SU-DHL-6 (cell line): Measurements from ENCODE around the gene C14orf132.

ENCODE experiments used
- H2AFZ ChIP-seq: fragments of 200-600 bp; sonication (generic); 2 replicates; pipeline ENCODE4 v1.6.1; 2014; ENCODE audit warnings: low read depth, mild to moderate bottlenecking, moderate library complexity, mixed read lengths, antibody characterized with exemption, low read length; ENCODE audit not compliant: severe bottlenecking
- H3F3A ChIP-seq: fragments of 200-600 bp; shearing (Covaris generic); 2 replicates; pipeline ENCODE4 v1.6.0; 2016; ENCODE audit warnings: antibody characterized with exemption, mild to moderate bottlenecking; ENCODE audit not compliant: insufficient read depth
- H3K27ac ChIP-seq: fragments of 200-600 bp; sonication (generic); 2 replicates; pipeline ENCODE4 v1.5.1; 2016; ENCODE audit warnings: low read depth, mild to moderate bottlenecking, low read length, moderate library complexity, mixed read lengths
- H3K27me3 ChIP-seq: fragments of 200-600 bp; sonication (generic), shearing (Covaris generic); 2 replicates; pipeline ENCODE4 v1.6.0; 2014; ENCODE audit warnings: mild to moderate bottlenecking, low read length
- H3K36me3 ChIP-seq: fragments of 200-600 bp; sonication (generic); 2 replicates; pipeline ENCODE4 v1.6.1; 2014; ENCODE audit warnings: mild to moderate bottlenecking, low read length, mixed read lengths
- H3K4me2 ChIP-seq: fragments of 300-600, 200-600 bp; shearing (Covaris generic), sonication (generic); 2 replicates; pipeline ENCODE4 v1.6.0; 2014; ENCODE audit warnings: low read length, low read depth, mild to moderate bottlenecking; ENCODE audit not compliant: poor library complexity, severe bottlenecking
- H3K4me3 ChIP-seq: fragments of 200-600 bp; sonication (generic); 2 replicates; pipeline ENCODE4 v1.5.1; 2014; ENCODE audit warnings: antibody characterized with exemption, low read length, mild to moderate bottlenecking, mixed read lengths; ENCODE audit not compliant: insufficient read depth, poor library complexity, severe bottlenecking
- H3K79me2 ChIP-seq: fragments of 200-600 bp; sonication (generic); 2 replicates; pipeline ENCODE4 v1.6.1; 2014; ENCODE audit warnings: mild to moderate bottlenecking, low read length, moderate library complexity; ENCODE audit not compliant: insufficient read depth
- H3K9ac ChIP-seq: fragments of 200-600 bp; sonication (generic); 2 replicates; pipeline ENCODE4 v1.7.0; 2014; ENCODE audit warnings: mild to moderate bottlenecking, low read length
- H3K9me2 ChIP-seq: fragments of 200-600 bp; sonication (generic); replicated peaks from 2 replicates; pipeline ENCODE4 v1.6.1; 2014; ENCODE audit warnings: low read length; ENCODE audit not compliant: insufficient read depth
- H3K9me3 ChIP-seq: fragments of 200-600 bp; sonication (generic); 2 replicates; pipeline ENCODE4 v1.6.1; 2014; ENCODE audit warnings: low read length, mixed read lengths; ENCODE audit not compliant: insufficient read depth
- H4K20me1 ChIP-seq: fragments of 200-600 bp; sonication (generic); 2 replicates; pipeline ENCODE4 v1.6.1; 2014; ENCODE audit warnings: low read depth, mild to moderate bottlenecking, antibody characterized with exemption, low read length, moderate library complexity, mixed read lengths
- CTCF ChIP-seq: fragments of 200-600 bp; sonication (generic); IDR thresholded peaks from one replicate; pipeline ENCODE4 v1.5.1; 2017; ENCODE audit warnings: antibody characterized with exemption, mild to moderate bottlenecking, low read length, moderate library complexity; ENCODE audit not compliant: insufficient read depth, poor library complexity, severe bottlenecking
- EZH2phosphoT487 ChIP-seq: fragments of 200-600 bp; sonication (generic), shearing (Covaris generic); conservative IDR thresholded peaks from 2 replicates; pipeline ENCODE4 v1.6.1; 2018; ENCODE audit warnings: mild to moderate bottlenecking, antibody characterized with exemption, low read length, moderate library complexity, mixed read lengths

C14orf132 gene

GRCh38 chr14:96064866-96065265 lies 25.7 kb downstream of the C14orf132 start:
- H3K4me3 ChIP-seq = no peak overlapping the region
- H3K9me2 ChIP-seq = no peaks in the 10 kb centered on the region
- H2AFZ ChIP-seq = no peak overlapping the region
- H3K9ac ChIP-seq = no peak overlapping the region
- no peak for TF ChIP-seq CTCF
- H3F3A ChIP-seq = no peaks in the 10 kb centered on the region
- H3K27ac ChIP-seq = no peak overlapping the region
- no peaks in the 10 kb centered on the region for H3K27me3 ChIP-seq
- H3K4me2 ChIP-seq = no peak overlapping the region
- no peaks in the 10 kb centered on the region for H4K20me1 ChIP-seq
- no peaks in the 10 kb centered on the region for H3K79me2 ChIP-seq
- no peaks in the 10 kb centered on the region for H3K36me3 ChIP-seq
- no peaks in the 10 kb centered on the region for H3K9me3 ChIP-seq

- Histone ChIP-seq H3K4me3 (no peak overlapping the region), H3K9me2 (no peaks in the 10 kb centered on the region), H3K36me3 (no peaks in the 10 kb centered on the region), H2AFZ (no peak overlapping the region), H3K79me2 (no peaks in the 10 kb centered on the region), H3K9ac (no peak overlapping the region), H3K27me3 (no peaks in the 10 kb centered on the region), H3K27ac (no peak overlapping the region), H3K4me2 (no peak overlapping the region), H3K9me3 (no peaks in the 10 kb centered on the region), H4K20me1 (no peaks in the 10 kb centered on the region), H3F3A (no peaks in the 10 kb centered on the region)
- TF ChIP-seq EZH2phosphoT487 = no peak
- TF ChIP-seq CTCF = no peak
Observed at GRCh38 chr14:96065661-96066459, 26.7 kb downstream of the C14orf132 start.

GRCh38 chr14:96066976-96067375 lies 27.8 kb downstream of the C14orf132 start:
- Histone ChIP-seq H3K27me3 (no peaks in the 10 kb centered on the region), H2AFZ (no peak overlapping the region), H3K9ac (no peak overlapping the region), H3K9me3 (no peaks in the 10 kb centered on the region), H3K36me3 (no peaks in the 10 kb centered on the region), H3K27ac (no peak overlapping the region), H4K20me1 (no peaks in the 10 kb centered on the region), H3F3A (no peaks in the 10 kb centered on the region), H3K4me3 (no peak overlapping the region), H3K79me2 (no peaks in the 10 kb centered on the region), H3K4me2 (no peak overlapping the region), H3K9me2 (no peaks in the 10 kb centered on the region)
- TF ChIP-seq CTCF (no peak), EZH2phosphoT487 (no peak)
